GM12878 (cell line): ENCODE measurements around the gene FASN. TPM values are rescaled to one million over a fixed set of nuclear protein-coding genes. Genes with fewer than 3 reads are reported as not detected.

Source experiments
- ASH2L ChIP-seq: fragments of 300-600, 200-600 bp; sonication (generic); IDR thresholded peaks from 2 replicates; pipeline ENCODE4 v1.6.1; 2017; ENCODE audit warnings: low read depth, mild to moderate bottlenecking, borderline replicate concordance
- BCL11A ChIP-seq: IDR thresholded peaks from 2 replicates; pipeline ENCODE4 v1.6.1; 2011; ENCODE audit warnings: low read depth, low read length
- BMI1 ChIP-seq: fragments of 450-650 bp; IDR thresholded peaks from 2 replicates; pipeline ENCODE4 v1.6.1; 2016; ENCODE audit warnings: mild to moderate bottlenecking, moderate library complexity, borderline replicate concordance
- CBFB ChIP-seq: IDR thresholded peaks from 2 replicates; pipeline ENCODE4 v1.6.1; 2016; ENCODE audit warnings: antibody characterized with exemption, low read depth
- CBX3 ChIP-seq: fragments of 200-600 bp; sonication (generic); IDR thresholded peaks from 2 replicates; pipeline ENCODE4 v1.6.1; 2016; ENCODE audit warnings: low read depth, borderline replicate concordance
- CHD4 ChIP-seq: fragments of 200-600 bp; sonication (generic); IDR thresholded peaks from 2 replicates; pipeline ENCODE4 v1.6.1; 2016; ENCODE audit warnings: mild to moderate bottlenecking
- CREB1 ChIP-seq: IDR thresholded peaks from 2 replicates; pipeline ENCODE4 v1.6.1; 2012; ENCODE audit warnings: low read depth, mild to moderate bottlenecking, inconsistent platforms
- EED ChIP-seq: sonication (generic); IDR thresholded peaks from 2 replicates; pipeline ENCODE4 v1.6.1; 2016; ENCODE audit warnings: antibody characterized with exemption, low read depth
- EGR1 ChIP-seq, 2 experiments: IDR thresholded peaks; 1 replicate in 1 of 2; 2 replicates in 1 of 2; pipeline ENCODE4 v1.6.1; 2011 to 2012; ENCODE audit warnings: low read depth in 2 of 2, low read length in 2 of 2, borderline replicate concordance in 1 of 2, mild to moderate bottlenecking in 1 of 2, moderate library complexity in 1 of 2
- FOXM1 ChIP-seq: IDR thresholded peaks from 2 replicates; pipeline ENCODE4 v1.6.1; 2012; ENCODE audit warnings: low read depth, mild to moderate bottlenecking, inconsistent platforms, low read length, moderate library complexity
- HCFC1 ChIP-seq: fragments of 150-350 bp; IDR thresholded peaks from 2 replicates; pipeline ENCODE4 v1.6.1; 2014; ENCODE audit warnings: low read length
- HDGF ChIP-seq: fragments of 450-650 bp; IDR thresholded peaks from 2 replicates; pipeline ENCODE4 v1.6.1; 2016; ENCODE audit warnings: antibody characterized with exemption
- IRF4 ChIP-seq: IDR thresholded peaks from 2 replicates; pipeline ENCODE4 v1.6.1; 2011; ENCODE audit warnings: low read depth, low read length
- JUNB ChIP-seq: IDR thresholded peaks from 2 replicates; pipeline ENCODE4 v1.6.1; 2016; ENCODE audit warnings: antibody characterized with exemption, mild to moderate bottlenecking
- KAT2A ChIP-seq: conservative IDR thresholded peaks from 2 replicates; pipeline ENCODE4 v1.6.1; 2011; ENCODE audit warnings: low read depth, low read length; ENCODE audit not compliant: control insufficient read depth
- MAX ChIP-seq: IDR thresholded peaks from 2 replicates; pipeline ENCODE4 v1.6.1; 2012; ENCODE audit warnings: low read depth, low read length, improper control_type of control experiment
- MYB ChIP-seq: fragments of 150-350 bp; IDR thresholded peaks from 2 replicates; pipeline ENCODE4 v1.6.1; 2014; ENCODE audit warnings: mild to moderate bottlenecking, low read depth, low read length, borderline replicate concordance
- NBN ChIP-seq: fragments of 450-650 bp; IDR thresholded peaks from 2 replicates; pipeline ENCODE4 v1.6.1; 2016
- NR2C1 ChIP-seq: fragments of 450-650 bp; IDR thresholded peaks from 2 replicates; pipeline ENCODE4 v1.6.1; 2017; ENCODE audit warnings: antibody characterized with exemption, mild to moderate bottlenecking, moderate library complexity
- NRF1 ChIP-seq: conservative IDR thresholded peaks from 2 replicates; pipeline ENCODE4 v1.6.1; 2011; ENCODE audit warnings: mild to moderate bottlenecking, low read depth, low read length, improper control_type of control experiment
- PAX8 ChIP-seq: fragments of 450-650 bp; IDR thresholded peaks from 2 replicates; pipeline ENCODE4 v1.6.1; 2017; ENCODE audit warnings: mild to moderate bottlenecking, moderate library complexity
- POLR2AphosphoS2 ChIP-seq: IDR thresholded peaks from 2 replicates; pipeline ENCODE4 v1.6.1; 2011; ENCODE audit warnings: low read depth, mild to moderate bottlenecking, low read length, improper control_type of control experiment, moderate library complexity
- RELA ChIP-seq: fragments of 450-650 bp; IDR thresholded peaks from 2 replicates; pipeline ENCODE4 v1.8.0; 2014; ENCODE audit warnings: borderline replicate concordance; ENCODE audit not compliant: partially characterized antibody
- RELB ChIP-seq: fragments of 450-650 bp; IDR thresholded peaks from 2 replicates; pipeline ENCODE4 v1.6.1; 2017; ENCODE audit warnings: low read depth, mild to moderate bottlenecking, moderate library complexity
- SMAD5 ChIP-seq: IDR thresholded peaks from 2 replicates; pipeline ENCODE4 v1.6.1; 2016; ENCODE audit warnings: antibody characterized with exemption, low read depth
- SREBF2 ChIP-seq: IDR thresholded peaks from 2 replicates; pipeline ENCODE4 v1.6.1; 2012; ENCODE audit warnings: mild to moderate bottlenecking, low read length
- STAT1 ChIP-seq: fragments of 450-650 bp; conservative IDR thresholded peaks from 2 replicates; pipeline ENCODE4 v1.6.1; 2014; ENCODE audit warnings: antibody characterized with exemption, mild to moderate bottlenecking
- TCF7 ChIP-seq: IDR thresholded peaks from 2 replicates; pipeline ENCODE4 v1.6.1; 2014; ENCODE audit warnings: antibody characterized with exemption, borderline replicate concordance
- USF2 ChIP-seq: IDR thresholded peaks from 2 replicates; pipeline ENCODE4 v1.6.1; 2011; ENCODE audit warnings: low read depth, low read length, improper control_type of control experiment, borderline replicate concordance
- ZBED1 ChIP-seq: IDR thresholded peaks from 2 replicates; pipeline ENCODE4 v1.6.1; 2016; ENCODE audit warnings: borderline replicate concordance
- ZNF207 ChIP-seq: fragments of 450-650 bp; IDR thresholded peaks from 2 replicates; pipeline ENCODE4 v1.6.1; 2014; ENCODE audit warnings: antibody characterized with exemption, mild to moderate bottlenecking, borderline replicate concordance
- ZNF274 ChIP-seq: IDR thresholded peaks from one replicate; pipeline ENCODE4 v1.8.0; 2011; ENCODE audit not compliant: insufficient read length, insufficient read depth
- ZSCAN29 ChIP-seq: fragments of 450-650 bp; IDR thresholded peaks from 2 replicates; pipeline ENCODE4 v1.6.1; 2017; ENCODE audit warnings: mild to moderate bottlenecking, moderate library complexity
- polyA plus RNA-seq, 11 experiments: library from polyadenylated mRNA; depleted of rRNA in 4 of 11; unstranded in 6 of 11; stranded (reverse) in 5 of 11; fragments of >200 nt; fragmentation: Nextera tagmentation in 4 of 11; fragmentation: Illumina TruSeq in 1 of 11; extraction: Ambion mirVana in 4 of 11; extraction: Trizol in 1 of 11; gene quantifications; 1 replicate in 1 of 11; 2 replicates in 10 of 11; pipeline versions ENCODE4 v1.2.1 to v1.2.3, GENCODE V29; 2011 to 2016; ENCODE audit warnings: inconsistent platforms in 2 of 11, missing spikeins in 2 of 11, low read depth in 1 of 11
- total RNA-seq, 4 experiments: library from RNA; depleted of rRNA in 3 of 4; stranded (reverse); fragments of >200 nt in 3 of 4; fragmentation: Illumina TruSeq in 1 of 4; extraction: Trizol in 1 of 4; gene quantifications; 2 replicates each; pipeline versions ENCODE4 v1.2.1 to v1.2.3, GENCODE V29; 2013 to 2021

Gene FASN
- total and polyA plus RNA-seq, 10 of the 15 experiments (the other 5 are each of a cell fraction or from before 2014, with no cell fraction given): 0.19 to 333 (median 30.4) TPM

- TF ChIP-seq ZNF274 (no peak), HDGF (no peak), NBN (no peak), EGR1 (IDR thresholded peaks at IDR 0.05; ENCODE audit: borderline replicate concordance in 1 of 2, low read depth in 2 of 2, low read length in 2 of 2) (peak in 1 of 2 experiments; percentile 46; a peak in 1 of 3 replicates), EED (no peak), HCFC1 (peak; percentile 46; the same call in 1 of the 2 replicates), BCL11A (0 out of 2 replicates have a peak, but pooled peaks have one; percentile 2), ZSCAN29 (peak; percentile 64; the same call in 1 of the 2 replicates), USF2 (no peak), SMAD5 (peak; percentile 71), NR2C1 (peak; percentile 56), FOXM1 (no peak), CREB1 (peak; percentile 77), RELA (peak; percentile 66), ASH2L (no peak), CBX3 (no peak), POLR2AphosphoS2 (peak; percentile 39), KAT2A (no peak), ZNF207 (peak; percentile 89), SREBF2 (peak; percentile 69), NRF1 (peak; percentile 44), TCF7 (no peak), PAX8 (no peak), MYB (no peak), JUNB (no peak), BMI1 (no peak), MAX (peak; percentile 74), IRF4 (no peak), ZBED1 (no peak), RELB (no peak), STAT1 (no peak; the same call in 1 of the 2 replicates), CHD4 (no peak), CBFB (0 out of 2 replicates have a peak, but pooled peaks have one; percentile 31)
Measured at GRCh38 chr17:82098169-82098938, at the start of gene FASN (continued).
